Lung (tissue), 12 donors: ENCODE measurements around the gene STK32B. TPM values are rescaled to one million over a fixed set of nuclear protein-coding genes. Genes with fewer than 3 reads are reported as not detected.

ENCODE experiments used
- ATAC-seq: fragments of 200-7000 bp; cut with Tn5 transposase; one replicate; pipeline ENCODE4 v1.9.1; 2020; ENCODE audit warnings: moderate number of reproducible peaks; ENCODE audit not compliant: insufficient read depth, low FRiP score
- DNase-seq, 3 donors: peaks; one replicate each; pipeline ENCODE4 v3.0.0-alpha.2; 2013 to 2017
- H3K27ac ChIP-seq, 2 donors: one replicate each; pipeline ENCODE4 v1.5.1; 2013; ENCODE audit warnings: mild to moderate bottlenecking in 2 of 2, moderate library complexity in 2 of 2, control low read depth in 1 of 2, inconsistent platforms in 1 of 2, low read depth in 1 of 2, low read length in 1 of 2
- H3K27me3 ChIP-seq, 3 donors: one replicate each; pipeline ENCODE4 v1.5.1; 2013; ENCODE audit warnings: low read length in 2 of 3; ENCODE audit not compliant: control insufficient read depth in 3 of 3, insufficient read depth in 3 of 3
- H3K36me3 ChIP-seq, 4 donors: one replicate each; pipeline ENCODE4 v1.5.1; 2013; ENCODE audit warnings: low read length in 4 of 4, mild to moderate bottlenecking in 1 of 4, moderate library complexity in 1 of 4; ENCODE audit not compliant: control insufficient read depth in 4 of 4, insufficient read depth in 4 of 4
- H3K4me1 ChIP-seq, 5 donors: one replicate each; pipeline ENCODE4 v1.5.1; 2013; ENCODE audit warnings: low read length in 5 of 5, mild to moderate bottlenecking in 2 of 5, moderate library complexity in 1 of 5; ENCODE audit not compliant: control insufficient read depth in 5 of 5, insufficient read depth in 5 of 5
- H3K4me3 ChIP-seq: one replicate; pipeline ENCODE4 v1.5.1; 2013; ENCODE audit warnings: mild to moderate bottlenecking, control low read depth, moderate library complexity
- H3K9ac ChIP-seq, 2 donors: one replicate each; pipeline ENCODE4 v1.5.1; 2013; ENCODE audit warnings: low read length in 2 of 2, control low read depth in 1 of 2; ENCODE audit not compliant: insufficient read depth in 1 of 2
- H3K9me3 ChIP-seq, 4 donors: one replicate each; pipeline ENCODE4 v1.5.1; 2013; ENCODE audit warnings: low read length in 3 of 4, mild to moderate bottlenecking in 1 of 4, moderate library complexity in 1 of 4; ENCODE audit not compliant: control insufficient read depth in 4 of 4, insufficient read depth in 3 of 4
- CTCF ChIP-seq: IDR thresholded peaks from 2 replicates; pipeline ENCODE4 v1.5.1; 2012; ENCODE audit warnings: mild to moderate bottlenecking; ENCODE audit errors: control extremely low read depth, extremely low read depth
- WGBS, 2 donors: extraction: QIAGEN DNeasy Blood & Tissue Kit; methylation state at CpG; one replicate each; pipeline ENCODE4 v1.1.7; 2013; 5-methylcytosine and 5-hydroxymethylcytosine counted together
- polyA plus RNA-seq, 2 donors: library from polyadenylated mRNA; stranded (reverse); fragments of 200-250 nt; gene quantifications; one replicate each; pipeline ENCODE4 v1.2.1, GENCODE V29; 2013
- total RNA-seq, 2 donors: library from RNA; depleted of rRNA in 1 of 2; stranded (reverse); fragments of >200 nt in 1 of 2; gene quantifications; one replicate each; pipeline ENCODE4 v1.2.1, GENCODE V29; 2014 to 2021
- donor health status: control.
- donor health status: control.
- donor health status: Bipolar disorder and iron deficiency.
- donor health status: healthy.
- donor health status: DM: yes; HTN: yes; CAD: no.

Gene STK32B
- total and polyA plus RNA-seq, 4 donors = 0.29 to 2.2 (median 1.4) TPM

DNA sequence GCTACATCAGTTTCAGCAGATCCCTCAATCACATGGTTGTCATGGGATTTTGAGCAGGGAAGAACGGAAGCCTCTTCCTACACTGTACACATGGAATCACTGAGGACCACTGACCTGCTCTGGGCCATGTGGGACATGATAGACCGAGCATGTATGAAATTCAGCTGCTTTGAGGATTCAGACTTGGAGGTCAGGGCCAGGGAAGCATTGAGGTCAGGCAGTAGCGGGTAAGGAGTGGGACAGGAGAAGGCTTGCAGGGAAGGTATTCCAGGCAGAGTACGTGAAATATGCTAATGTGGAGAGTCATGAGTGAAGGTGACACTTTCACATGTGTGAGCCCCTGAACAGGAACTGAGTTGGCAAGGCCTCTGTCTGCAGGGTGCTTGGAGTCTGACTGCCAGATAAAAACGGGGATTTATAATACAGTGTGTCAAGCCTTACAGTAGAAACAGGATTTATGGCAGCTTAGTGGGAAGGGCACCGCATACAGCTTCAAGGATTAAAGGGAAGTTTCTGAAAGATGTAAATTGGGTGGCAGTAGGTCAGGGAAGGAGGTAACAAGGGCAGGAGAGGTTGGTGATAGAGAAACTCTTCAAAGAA, 111.7 kb downstream of the STK32B start:
- WGBS, 2 donors = 62 to 67% methylated on average over 6 of the region's 6 CpGs
- Histone ChIP-seq H3K4me1 (peaks cover 0 to 11% (median 0%) of the 10 kb centered on the region in 5 donors), H3K9me3 (peaks cover 0 to 16% (median 0%) of the 10 kb centered on the region in 4 donors), H3K36me3 (no peaks in the 10 kb centered on the region), H3K27me3 (peaks cover 0 to 9% (median 0%) of the 10 kb centered on the region in 3 donors), H3K9ac (no peak overlapping the region), H3K4me3 (no peak overlapping the region), H3K27ac (no peak overlapping the region)
- TF ChIP-seq CTCF = no peak
- DNase-seq = no peak
- no peak for ATAC-seq

GRCh38 chr4:5164221-5164912, 113.1 kb downstream of the STK32B start:
- H3K4me3 ChIP-seq = no peak overlapping the region
- H3K4me1 ChIP-seq = peaks cover 0 to 11% (median 0%) of the 10 kb centered on the region in 5 donors
- DNase-seq (no peak), ATAC-seq (no peak)
- H3K9me3 ChIP-seq = peaks cover 0 to 16% (median 0%) of the 10 kb centered on the region in 4 donors
- H3K36me3 ChIP-seq = no peaks in the 10 kb centered on the region
- no peak overlapping the region for H3K27ac ChIP-seq
- no peaks in the 10 kb centered on the region for H3K27me3 ChIP-seq
- H3K9ac ChIP-seq = no peak overlapping the region
- WGBS, 2 donors = 89 to 93% methylated on average over 10 of the region's 10 CpGs
- no peak for TF ChIP-seq CTCF

GRCh38 chr4:5165420-5166369, 114.4 kb downstream of the STK32B start:
- no peak for ATAC-seq
- Histone ChIP-seq H3K9me3 (peaks cover 0 to 15% (median 0%) of the 10 kb centered on the region in 4 donors), H3K27ac (no peak overlapping the region), H3K27me3 (no peaks in the 10 kb centered on the region), H3K36me3 (no peaks in the 10 kb centered on the region), H3K9ac (no peak overlapping the region), H3K4me1 (peaks cover 0 to 11% (median 0%) of the 10 kb centered on the region in 5 donors), H3K4me3 (no peak overlapping the region)
- peak; percentile 41 to 51 (median 46) for DNase-seq
- TF ChIP-seq CTCF = no peak
- WGBS, 2 donors = 64 to 71% methylated on average over 29 of the region's 29 CpGs
